SU-DHL-6 (cell line): Measurements from ENCODE around the gene GNL2.

Experiments
- CTCF ChIP-seq: fragments of 200-600 bp; sonication (generic); IDR thresholded peaks from one replicate; pipeline ENCODE4 v1.5.1; 2017; ENCODE audit warnings: antibody characterized with exemption, mild to moderate bottlenecking, low read length, moderate library complexity; ENCODE audit not compliant: insufficient read depth, poor library complexity, severe bottlenecking
- EZH2phosphoT487 ChIP-seq: fragments of 200-600 bp; sonication (generic), shearing (Covaris generic); conservative IDR thresholded peaks from 2 replicates; pipeline ENCODE4 v1.6.1; 2018; ENCODE audit warnings: mild to moderate bottlenecking, antibody characterized with exemption, low read length, moderate library complexity, mixed read lengths

- no peak for TF ChIP-seq CTCF
- TF ChIP-seq EZH2phosphoT487 = no peak
Observed at GRCh38 chr1:37601441-37601840, 5.7 kb upstream of the GNL2 start.
